Measurements from ENCODE around the gene CALU.

The CALU gene

GRCh38 chr7:128731184-128731583, 8.0 kb upstream of the CALU start:
- DNase-seq: no peak
- TF ChIP-seq POLR2A (IDR thresholded peaks at IDR 0.05; ENCODE audit: low read length): no peak
- no peak for TF ChIP-seq GATA1 (IDR thresholded peaks at IDR 0.05; ENCODE audit: low read depth, low read length)

GRCh38 chr7:128732521-128733277, 6.5 kb upstream of the CALU start:
- DNase-seq: no peak
- TF ChIP-seq POLR2A (IDR thresholded peaks at IDR 0.05; ENCODE audit: low read length): no peak
- no peak for TF ChIP-seq GATA1 (IDR thresholded peaks at IDR 0.05; ENCODE audit: low read depth, low read length)

- DNase-seq: no peak
- TF ChIP-seq POLR2A (IDR thresholded peaks at IDR 0.05; ENCODE audit: low read length) (no peak), GATA1 (IDR thresholded peaks at IDR 0.05; ENCODE audit: low read depth, low read length) (no peak)
Measured at GRCh38 chr7:128733278-128733645, 5.9 kb upstream of the CALU start.

- TF ChIP-seq POLR2A (IDR thresholded peaks at IDR 0.05; ENCODE audit: low read length) (no peak), GATA1 (IDR thresholded peaks at IDR 0.05; ENCODE audit: low read depth, low read length) (no peak)
Measured at GRCh38 chr7:128734890-128735289, 4.3 kb upstream of the CALU start.

GRCh38 chr7:128735436-128735835, 3.7 kb upstream of the CALU start:
- no peak for DNase-seq
- no peak for TF ChIP-seq POLR2A (IDR thresholded peaks at IDR 0.05; ENCODE audit: low read length)
- TF ChIP-seq GATA1 (IDR thresholded peaks at IDR 0.05; ENCODE audit: low read depth, low read length): no peak

More at GRCh38 chr7:128734890-128735289, 4.3 kb upstream of the CALU start:
- no peak for DNase-seq

- no peak for TF ChIP-seq POLR2A (IDR thresholded peaks at IDR 0.05; ENCODE audit: low read length)
- TF ChIP-seq GATA1 (IDR thresholded peaks at IDR 0.05; ENCODE audit: low read depth, low read length): no peak
- DNase-seq: no peak
Measured at GRCh38 chr7:128737441-128737840, 1.7 kb upstream of the CALU start.

- DNase-seq: no peak
- no peak for TF ChIP-seq GATA1 (IDR thresholded peaks at IDR 0.05; ENCODE audit: low read depth, low read length)
- TF ChIP-seq POLR2A (IDR thresholded peaks at IDR 0.05; ENCODE audit: low read length): no peak
Measured at GRCh38 chr7:128737867-128738385, 1.2 kb upstream of the CALU start.

- peak in 1 of 2 experiments; percentile 74 for DNase-seq
- no peak for TF ChIP-seq GATA1 (IDR thresholded peaks at IDR 0.05; ENCODE audit: low read depth, low read length)
- no peak for TF ChIP-seq POLR2A (IDR thresholded peaks at IDR 0.05; ENCODE audit: low read length)
Measured at GRCh38 chr7:128738570-128739047, 550 bp upstream of the CALU start.

- no peak for TF ChIP-seq GATA1 (IDR thresholded peaks at IDR 0.05; ENCODE audit: low read depth, low read length)
- no peak for TF ChIP-seq POLR2A (IDR thresholded peaks at IDR 0.05; ENCODE audit: low read length)
- peak in 1 of 2 experiments; percentile 33 for DNase-seq
Measured at GRCh38 chr7:128739990-128740682, 977 bp downstream of the CALU start.

- DNase-seq: peak in 1 of 2 experiments; percentile 23
- TF ChIP-seq GATA1 (IDR thresholded peaks at IDR 0.05; ENCODE audit: low read depth, low read length) (no peak), POLR2A (IDR thresholded peaks at IDR 0.05; ENCODE audit: low read length) (no peak)
Measured at GRCh38 chr7:128740996-128741395, 1.8 kb downstream of the CALU start.

- DNase-seq: no peak
Measured at GRCh38 chr7:128741491-128741890, 2.3 kb downstream of the CALU start.

GRCh38 chr7:128742206-128742605, 3.0 kb downstream of the CALU start:
- no peak for DNase-seq

More at GRCh38 chr7:128741491-128741890, 2.3 kb downstream of the CALU start:
- TF ChIP-seq GATA1 (IDR thresholded peaks at IDR 0.05; ENCODE audit: low read depth, low read length) (no peak), POLR2A (IDR thresholded peaks at IDR 0.05; ENCODE audit: low read length) (no peak)

GRCh38 chr7:128743112-128743772, 4.1 kb downstream of the CALU start:
- DNase-seq: peak; percentile 8 to 10

More at GRCh38 chr7:128742206-128742605, 3.0 kb downstream of the CALU start:
- TF ChIP-seq POLR2A (IDR thresholded peaks at IDR 0.05; ENCODE audit: low read length) (no peak), GATA1 (IDR thresholded peaks at IDR 0.05; ENCODE audit: low read depth, low read length) (no peak)

More at GRCh38 chr7:128743112-128743772, 4.1 kb downstream of the CALU start:
- TF ChIP-seq GATA1 (IDR thresholded peaks at IDR 0.05; ENCODE audit: low read depth, low read length) (no peak), POLR2A (IDR thresholded peaks at IDR 0.05; ENCODE audit: low read length) (no peak)

Measured in erythroblast (primary cell).